GM12892 (cell line): ENCODE data around the gene MAPK6.

Source experiments
- POLR2A ChIP-seq: IDR thresholded peaks from 2 replicates; pipeline ENCODE4 v1.6.1; 2011; ENCODE audit warnings: low read depth, low read length, control low read depth
- POLR2AphosphoS5 ChIP-seq: IDR thresholded peaks from 2 replicates; pipeline ENCODE4 v1.6.1; 2011; ENCODE audit warnings: low read depth, low read length, control low read depth

- TF ChIP-seq POLR2A (no peak), POLR2AphosphoS5 (no peak)
Measured at GRCh38 chr15:52054381-52054780, 35.4 kb downstream of the MAPK6 start.
